Measurements from ENCODE around the gene SLC38A7. TPM values are rescaled to one million over a fixed set of nuclear protein-coding genes. Genes with fewer than 3 reads are reported as not detected.

SLC38A7 gene
- total RNA-seq, 1 experiment from 2014 or later, result 26.6 TPM

DNA sequence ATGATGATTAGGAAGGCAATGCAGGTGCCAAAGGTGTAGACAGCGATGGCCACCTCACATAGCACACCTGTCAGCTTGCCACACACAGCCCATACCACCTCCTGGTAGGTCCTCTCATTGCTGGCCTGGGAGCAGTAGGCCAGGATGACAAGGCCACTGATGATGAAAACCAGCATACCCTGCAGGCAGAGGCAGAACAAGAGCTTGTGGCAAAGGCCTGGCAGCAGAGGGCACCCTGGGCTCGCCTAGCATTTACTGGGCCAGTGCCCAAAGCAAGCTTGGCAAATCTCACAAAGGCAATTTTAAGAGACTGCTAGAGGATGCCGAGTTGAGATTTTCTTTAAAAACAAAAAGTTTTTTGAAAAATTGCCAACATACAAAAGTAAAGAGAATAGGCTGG is 5.9 kb downstream of the SLC38A7 start:
- Histone ChIP-seq H2AK5ac (ENCODE audit: insufficient read length, low read length) (no peak overlapping the region), H3K9ac (ENCODE audit: extremely low read depth, insufficient read length, low read length) (no peak overlapping the region), H4K91ac (ENCODE audit: insufficient read length, low read depth, low read length) (no peak overlapping the region), H4K5ac (ENCODE audit: insufficient read length, low read depth, low read length) (no peak overlapping the region), H3K4ac (ENCODE audit: low read depth, low read length) (no peak overlapping the region), H4K8ac (replicated peaks; ENCODE audit: insufficient read length, low read depth, low read length) (no peak overlapping the region), H3K27me3 (ENCODE audit: insufficient read depth, low read length) (no peaks in the 10 kb centered on the region), H3K79me1 (ENCODE audit: insufficient read depth, low read depth, low read length, poor library complexity, severe bottlenecking) (no peaks in the 10 kb centered on the region), H3K27ac (ENCODE audit: insufficient read length, low read depth, low read length) (no peak overlapping the region), H2BK12ac (ENCODE audit: insufficient read length, low read depth, low read length) (no peak overlapping the region), H2AFZ (ENCODE audit: low read length) (no peak overlapping the region), H3K79me2 (ENCODE audit: insufficient read depth, low read length) (no peaks in the 10 kb centered on the region), H2BK20ac (ENCODE audit: low read depth, low read length, poor library complexity, severe bottlenecking) (no peak overlapping the region), H3K4me2 (ENCODE audit: insufficient read depth, insufficient read length, low read length) (no peak overlapping the region), H2BK5ac (ENCODE audit: insufficient read length, low read length) (no peak overlapping the region), H3K9me3 (ENCODE audit: control insufficient read depth, low read depth, low read length) (no peaks in the 10 kb centered on the region), H3K14ac (ENCODE audit: insufficient read depth, low read length) (no peak overlapping the region), H2BK15ac (ENCODE audit: low read depth, low read length) (no peak overlapping the region), H4K20me1 (ENCODE audit: control insufficient read depth, insufficient read depth, insufficient read length) (no peaks in the 10 kb centered on the region), H2BK120ac (ENCODE audit: low read depth, low read length, poor library complexity, severe bottlenecking) (no peak overlapping the region), H3T11ph (ENCODE audit: low read length) (no peak overlapping the region), H3K18ac (ENCODE audit: insufficient read length, low read depth, low read length) (no peak overlapping the region), H3K23ac (ENCODE audit: insufficient read length, low read depth, low read length) (no peak overlapping the region), H3K56ac (ENCODE audit: insufficient read length, low read depth, low read length) (no peak overlapping the region), H3K4me1 (ENCODE audit: insufficient read depth, low read length) (no peaks in the 10 kb centered on the region), H3K23me2 (ENCODE audit: insufficient read length, low read depth, low read length, poor library complexity, severe bottlenecking) (no peaks in the 10 kb centered on the region)
- no peaks in the 10 kb centered on the region for H3K27me3 Mint-ChIP-seq (ENCODE audit: low read depth)
- H3K9me3 Mint-ChIP-seq, result no peaks in the 10 kb centered on the region
- H3K27ac Mint-ChIP-seq, result no peak overlapping the region
- H3K36me3 Mint-ChIP-seq (ENCODE audit: insufficient read depth in 1 of 3, low read depth in 3 of 3), result peaks cover 12 to 45% (median 31%) of the 10 kb centered on the region in 3 experiments; a peak in 6 of 7 replicates
- H3K4me1 Mint-ChIP-seq, result peaks cover 5 to 6% of the 10 kb centered on the region in 2 experiments
- TF ChIP-seq, protein P1, sequence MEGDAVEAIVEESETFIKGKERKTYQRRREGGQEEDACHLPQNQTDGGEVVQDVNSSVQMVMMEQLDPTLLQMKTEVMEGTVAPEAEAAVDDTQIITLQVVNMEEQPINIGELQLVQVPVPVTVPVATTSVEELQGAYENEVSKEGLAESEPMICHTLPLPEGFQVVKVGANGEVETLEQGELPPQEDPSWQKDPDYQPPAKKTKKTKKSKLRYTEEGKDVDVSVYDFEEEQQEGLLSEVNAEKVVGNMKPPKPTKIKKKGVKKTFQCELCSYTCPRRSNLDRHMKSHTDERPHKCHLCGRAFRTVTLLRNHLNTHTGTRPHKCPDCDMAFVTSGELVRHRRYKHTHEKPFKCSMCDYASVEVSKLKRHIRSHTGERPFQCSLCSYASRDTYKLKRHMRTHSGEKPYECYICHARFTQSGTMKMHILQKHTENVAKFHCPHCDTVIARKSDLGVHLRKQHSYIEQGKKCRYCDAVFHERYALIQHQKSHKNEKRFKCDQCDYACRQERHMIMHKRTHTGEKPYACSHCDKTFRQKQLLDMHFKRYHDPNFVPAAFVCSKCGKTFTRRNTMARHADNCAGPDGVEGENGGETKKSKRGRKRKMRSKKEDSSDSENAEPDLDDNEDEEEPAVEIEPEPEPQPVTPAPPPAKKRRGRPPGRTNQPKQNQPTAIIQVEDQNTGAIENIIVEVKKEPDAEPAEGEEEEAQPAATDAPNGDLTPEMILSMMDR (conservative IDR thresholded peaks at IDR 0.05), result no peak
- DNase-seq, result no peak
- H3K4me3 Mint-ChIP-seq, result no peak overlapping the region
- WGBS (ENCODE audit: extremely low coverage, insufficient read length, low lambda C conversion rate), result no CpG with 5 or more reads among the region's 3 CpGs
